Muscle layer of duodenum (tissue), 2 donors: ENCODE results near the gene TTC7B.

Source experiments
- H3K27ac ChIP-seq: one replicate; pipeline ENCODE4 v1.7.0; 2013; ENCODE audit warnings: mild to moderate bottlenecking, low read length
- H3K27me3 ChIP-seq: one replicate; pipeline ENCODE4 v1.7.0; 2013; ENCODE audit warnings: low read depth, mild to moderate bottlenecking, control low read depth, low read length
- H3K36me3 ChIP-seq, 2 donors: one replicate each; pipeline ENCODE4 v1.7.0; 2013; ENCODE audit warnings: low read length in 2 of 2, control low read depth in 1 of 2, mild to moderate bottlenecking in 1 of 2; ENCODE audit not compliant: insufficient read depth in 2 of 2, control insufficient read depth in 1 of 2
- H3K4me1 ChIP-seq, 2 donors: one replicate each; pipeline ENCODE4 v1.7.0; 2013; ENCODE audit warnings: low read length in 2 of 2, mild to moderate bottlenecking in 2 of 2, control low read depth in 1 of 2, moderate library complexity in 1 of 2; ENCODE audit not compliant: insufficient read depth in 2 of 2, control insufficient read depth in 1 of 2
- H3K4me3 ChIP-seq, 2 donors: one replicate each; pipeline ENCODE4 v1.7.0; 2013; ENCODE audit warnings: low read length in 2 of 2, low read depth in 1 of 2, mild to moderate bottlenecking in 1 of 2
- H3K9me3 ChIP-seq, 2 donors: one replicate each; pipeline ENCODE4 v1.7.0; 2013; ENCODE audit warnings: low read length in 2 of 2, control low read depth in 1 of 2, mild to moderate bottlenecking in 1 of 2; ENCODE audit not compliant: control insufficient read depth in 1 of 2
- donor health status: healthy.

TTC7B gene

GRCh38 chr14:90603336-90603735 lies 212.9 kb downstream of the TTC7B start:
- no peak overlapping the region for H3K27ac ChIP-seq
- no peaks in the 10 kb centered on the region for H3K9me3 ChIP-seq
- H3K4me1 ChIP-seq: peaks cover 0 to 4% of the 10 kb centered on the region in 2 donors
- H3K4me3 ChIP-seq: no peak overlapping the region
- no peaks in the 10 kb centered on the region for H3K27me3 ChIP-seq
- H3K36me3 ChIP-seq: peaks cover 0 to 5% of the 10 kb centered on the region in 2 donors

GRCh38 chr14:90602088-90602687 lies 214.0 kb downstream of the TTC7B start:
- Histone ChIP-seq H3K4me3 (no peak overlapping the region), H3K27ac (no peak overlapping the region), H3K9me3 (no peaks in the 10 kb centered on the region), H3K36me3 (peaks cover 0 to under 1% of the 10 kb centered on the region in 2 donors), H3K4me1 (peaks cover 0 to 4% of the 10 kb centered on the region in 2 donors), H3K27me3 (no peaks in the 10 kb centered on the region)

- no peak overlapping the region for H3K27ac ChIP-seq
Measured at GRCh38 chr14:90601563-90601962, 214.7 kb downstream of the TTC7B start.

GRCh38 chr14:90600619-90601018 lies 215.6 kb downstream of the TTC7B start:
- Histone ChIP-seq H3K36me3 (no peaks in the 10 kb centered on the region), H3K4me3 (no peak overlapping the region), H3K4me1 (peaks cover 0 to 4% of the 10 kb centered on the region in 2 donors), H3K27me3 (no peaks in the 10 kb centered on the region), H3K27ac (no peak overlapping the region), H3K9me3 (no peaks in the 10 kb centered on the region)

More at GRCh38 chr14:90601563-90601962, 214.7 kb downstream of the TTC7B start:
- H3K27me3 ChIP-seq: no peaks in the 10 kb centered on the region
- peaks cover 0 to 4% of the 10 kb centered on the region in 2 donors for H3K4me1 ChIP-seq
- H3K4me3 ChIP-seq: no peak overlapping the region
- no peaks in the 10 kb centered on the region for H3K9me3 ChIP-seq
- no peaks in the 10 kb centered on the region for H3K36me3 ChIP-seq

- H3K4me3 ChIP-seq: no peak overlapping the region
Measured at GRCh38 chr14:90599748-90600507, 216.3 kb downstream of the TTC7B start.

GRCh38 chr14:90599339-90599738 lies 216.9 kb downstream of the TTC7B start:
- no peaks in the 10 kb centered on the region for H3K27me3 ChIP-seq
- peaks cover 0 to 4% of the 10 kb centered on the region in 2 donors for H3K4me1 ChIP-seq
- H3K36me3 ChIP-seq: no peaks in the 10 kb centered on the region
- H3K9me3 ChIP-seq: no peaks in the 10 kb centered on the region
- no peak overlapping the region for H3K4me3 ChIP-seq
- no peak overlapping the region for H3K27ac ChIP-seq

More at GRCh38 chr14:90599748-90600507, 216.3 kb downstream of the TTC7B start:
- Histone ChIP-seq H3K36me3 (no peaks in the 10 kb centered on the region), H3K27me3 (no peaks in the 10 kb centered on the region), H3K4me1 (peaks cover 0 to 4% of the 10 kb centered on the region in 2 donors), H3K27ac (no peak overlapping the region), H3K9me3 (no peaks in the 10 kb centered on the region)

- no peaks in the 10 kb centered on the region for H3K9me3 ChIP-seq
- no peak overlapping the region for H3K4me3 ChIP-seq
- H3K27me3 ChIP-seq: no peaks in the 10 kb centered on the region
Measured at GRCh38 chr14:90597961-90598360, 218.3 kb downstream of the TTC7B start.

GRCh38 chr14:90596733-90597132 lies 219.5 kb downstream of the TTC7B start:
- no peak overlapping the region for H3K27ac ChIP-seq
- no peaks in the 10 kb centered on the region for H3K9me3 ChIP-seq
- no peaks in the 10 kb centered on the region for H3K27me3 ChIP-seq
- H3K4me3 ChIP-seq: no peak overlapping the region
- peaks cover 0 to 4% of the 10 kb centered on the region in 2 donors for H3K4me1 ChIP-seq
- H3K36me3 ChIP-seq: no peaks in the 10 kb centered on the region

More at GRCh38 chr14:90597961-90598360, 218.3 kb downstream of the TTC7B start:
- H3K36me3 ChIP-seq: no peaks in the 10 kb centered on the region
- H3K27ac ChIP-seq: no peak overlapping the region
- peaks cover 0 to 4% of the 10 kb centered on the region in 2 donors for H3K4me1 ChIP-seq

- H3K4me1 ChIP-seq: no peaks in the 10 kb centered on the region
- no peaks in the 10 kb centered on the region for H3K9me3 ChIP-seq
- no peak overlapping the region for H3K27ac ChIP-seq
- no peak overlapping the region for H3K4me3 ChIP-seq
- H3K27me3 ChIP-seq: no peaks in the 10 kb centered on the region
- no peaks in the 10 kb centered on the region for H3K36me3 ChIP-seq
Measured at GRCh38 chr14:90593254-90594040, 222.8 kb downstream of the TTC7B start.

- Histone ChIP-seq H3K4me3 (no peak overlapping the region), H3K27me3 (no peaks in the 10 kb centered on the region), H3K27ac (no peak overlapping the region), H3K36me3 (peaks cover 0 to 6% of the 10 kb centered on the region in 2 donors), H3K9me3 (no peaks in the 10 kb centered on the region), H3K4me1 (no peaks in the 10 kb centered on the region)
Measured at GRCh38 chr14:90592655-90593054, 223.6 kb downstream of the TTC7B start.

GRCh38 chr14:90587918-90588317 lies 228.3 kb downstream of the TTC7B start:
- Histone ChIP-seq H3K4me3 (no peak overlapping the region), H3K27me3 (no peaks in the 10 kb centered on the region), H3K9me3 (no peaks in the 10 kb centered on the region), H3K36me3 (peaks cover 0 to 12% of the 10 kb centered on the region in 2 donors), H3K27ac (no peak overlapping the region), H3K4me1 (no peaks in the 10 kb centered on the region)
